Brain microvascular endothelial cell (primary cell): ENCODE data around the gene PHAF1.

ENCODE experiments used
- DNase-seq: peaks from one replicate; pipeline ENCODE4 v3.0.0-alpha.2; 2020
- H3K27ac ChIP-seq: fragments of 250-450 bp; sonication (Bioruptor Pico); 2 replicates; pipeline ENCODE4 v1.5.1; 2020; ENCODE audit warnings: mild to moderate bottlenecking, moderate library complexity
- H3K27me3 ChIP-seq: fragments of 250-450 bp; sonication (Bioruptor Pico); replicated peaks from 2 replicates; pipeline ENCODE4 v1.5.1; 2020; ENCODE audit warnings: mild to moderate bottlenecking
- H3K36me3 ChIP-seq: fragments of 250-450 bp; sonication (Bioruptor Pico); replicated peaks from 2 replicates; pipeline ENCODE4 v1.5.1; 2020; ENCODE audit warnings: mild to moderate bottlenecking
- H3K4me3 ChIP-seq: 2 replicates; pipeline ENCODE4 v1.5.1; 2011; ENCODE audit warnings: low read depth, mild to moderate bottlenecking, control low read depth, low read length, moderate library complexity
- CTCF ChIP-seq: IDR thresholded peaks from 2 replicates; pipeline ENCODE4 v1.5.1; 2011; ENCODE audit warnings: low read depth, mild to moderate bottlenecking, moderate library complexity, low read length, control low read depth, inconsistent platforms; ENCODE audit errors: missing control alignments
- in situ Hi-C: cut with HindIII; loops from 2 replicates; pipeline ENCODE4 v1.10.0; 2017; ENCODE audit warnings: low sequenced_read_pairs, low pct_ligation_motif_present

Gene PHAF1

GRCh38 chr16:67148656-67149275 lies 39.0 kb downstream of the PHAF1 start:
- in situ Hi-C loops = no loop called here
- Histone ChIP-seq H3K36me3 (peaks cover 30% of the 10 kb centered on the region), H3K27me3 (no peaks in the 10 kb centered on the region), H3K4me3 (no peak overlapping the region), H3K27ac (no peak overlapping the region)
- TF ChIP-seq CTCF = no peak
- DNase-seq = no peak

GRCh38 chr16:67149276-67150046 lies 39.7 kb downstream of the PHAF1 start:
- no peak for TF ChIP-seq CTCF
- no peak for DNase-seq
- peaks cover 23% of the 10 kb centered on the region for H3K36me3 ChIP-seq
- H3K4me3 ChIP-seq = no peak overlapping the region
- H3K27me3 ChIP-seq = no peaks in the 10 kb centered on the region
- in situ Hi-C loops = no loop called here
- H3K27ac ChIP-seq = no peak overlapping the region

- DNase-seq = peak; percentile 37
- Histone ChIP-seq H3K4me3 (peak overlapping the region; percentile 58), H3K27ac (peak overlapping the region; percentile 25), H3K36me3 (peaks cover 16% of the 10 kb centered on the region), H3K27me3 (no peaks in the 10 kb centered on the region)
- peak; percentile 1 for TF ChIP-seq CTCF
- in situ Hi-C loops = no loop called here
Measured at GRCh38 chr16:67150047-67150832, 40.5 kb downstream of the PHAF1 start.

GRCh38 chr16:67150833-67151396 lies 41.2 kb downstream of the PHAF1 start, which contains the start of gene B3GNT9:
TSS of gene B3GNT9 (minus strand) at chr16:67150998. CDS start at chr16:67150485, 513 bp downstream.
- in situ Hi-C loops = no loop called here
- Histone ChIP-seq H3K27me3 (peaks cover 5% of the 10 kb centered on the region), H3K4me3 (peak within 1 kb of the TSS; percentile 58), H3K27ac (peak within 1 kb of the TSS; percentile 25), H3K36me3 (peaks cover 13% of the 10 kb centered on the region)
- peak; percentile 43 for DNase-seq
- no peak for TF ChIP-seq CTCF

GRCh38 chr16:67151431-67152097 lies 41.8 kb downstream of the PHAF1 start:
- peak; percentile 10 for TF ChIP-seq CTCF
- DNase-seq = no peak
- Histone ChIP-seq H3K27me3 (peaks cover 6% of the 10 kb centered on the region), H3K36me3 (peaks cover 7% of the 10 kb centered on the region), H3K27ac (no peak overlapping the region), H3K4me3 (peak overlapping the region; percentile 58)
- in situ Hi-C loops = no loop called here
